ENCODE results near the gene CBARP. TPM values are rescaled to one million over a fixed set of nuclear protein-coding genes. Genes with fewer than 3 reads are reported as not detected.

CBARP gene
- total and polyA plus RNA-seq, 9 of the 15 experiments (the other 6 are each of a cell fraction or from before 2014, with no cell fraction given): 0.03 to 8.9 (median 1.2) TPM; not detected in 1

DNA sequence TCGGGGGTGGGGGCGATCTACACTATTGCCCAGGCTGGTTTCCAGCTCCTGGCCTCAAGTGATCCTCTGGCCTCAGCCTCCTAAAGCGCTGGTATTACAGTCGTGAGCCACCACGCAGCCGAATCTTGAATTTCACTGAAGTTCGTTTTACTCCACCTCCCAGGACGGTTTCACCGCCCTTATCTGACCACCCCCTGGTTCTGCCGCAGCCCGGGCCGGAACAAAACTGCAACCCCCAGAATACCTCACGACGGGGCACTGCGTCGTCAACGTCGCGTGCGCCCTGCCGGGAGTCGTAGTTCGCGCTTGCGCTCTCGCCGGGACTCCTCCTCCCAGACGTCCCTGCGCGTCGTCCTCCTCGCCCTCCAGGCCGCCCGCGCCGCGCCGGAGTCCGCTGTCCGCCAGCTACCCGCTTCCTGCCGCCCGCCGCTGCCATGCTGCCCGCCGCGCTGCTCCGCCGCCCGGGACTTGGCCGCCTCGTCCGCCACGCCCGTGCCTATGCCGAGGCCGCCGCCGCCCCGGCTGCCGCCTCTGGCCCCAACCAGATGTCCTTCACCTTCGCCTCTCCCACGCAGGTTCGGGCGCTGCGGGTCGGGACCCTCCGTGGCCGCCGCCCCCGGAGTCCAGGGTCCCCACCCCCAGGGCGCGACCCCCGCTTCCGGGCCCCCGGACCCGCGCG is 3.8 kb upstream of the CBARP start, which contains the start of gene ATP5F1D (continued):
- TF ChIP-seq E2F3 (CRISPR knock-in tag; IDR thresholded peaks at IDR 0.05): peak; percentile 62; the same call in 1 of the 2 replicates
- TF ChIP-seq, protein P1, sequence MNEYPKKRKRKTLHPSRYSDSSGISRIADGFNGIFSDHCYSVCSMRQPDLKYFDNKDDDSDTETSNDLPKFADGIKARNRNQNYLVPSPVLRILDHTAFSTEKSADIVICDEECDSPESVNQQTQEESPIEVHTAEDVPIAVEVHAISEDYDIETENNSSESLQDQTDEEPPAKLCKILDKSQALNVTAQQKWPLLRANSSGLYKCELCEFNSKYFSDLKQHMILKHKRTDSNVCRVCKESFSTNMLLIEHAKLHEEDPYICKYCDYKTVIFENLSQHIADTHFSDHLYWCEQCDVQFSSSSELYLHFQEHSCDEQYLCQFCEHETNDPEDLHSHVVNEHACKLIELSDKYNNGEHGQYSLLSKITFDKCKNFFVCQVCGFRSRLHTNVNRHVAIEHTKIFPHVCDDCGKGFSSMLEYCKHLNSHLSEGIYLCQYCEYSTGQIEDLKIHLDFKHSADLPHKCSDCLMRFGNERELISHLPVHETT (CRISPR knock-in tag; conservative IDR thresholded peaks at IDR 0.05 in 1 of 2, IDR thresholded peaks at IDR 0.05 in 1 of 2): peak; percentile 43 to 93; a peak in 2 of 4 replicates
- TF ChIP-seq, protein P2, sequence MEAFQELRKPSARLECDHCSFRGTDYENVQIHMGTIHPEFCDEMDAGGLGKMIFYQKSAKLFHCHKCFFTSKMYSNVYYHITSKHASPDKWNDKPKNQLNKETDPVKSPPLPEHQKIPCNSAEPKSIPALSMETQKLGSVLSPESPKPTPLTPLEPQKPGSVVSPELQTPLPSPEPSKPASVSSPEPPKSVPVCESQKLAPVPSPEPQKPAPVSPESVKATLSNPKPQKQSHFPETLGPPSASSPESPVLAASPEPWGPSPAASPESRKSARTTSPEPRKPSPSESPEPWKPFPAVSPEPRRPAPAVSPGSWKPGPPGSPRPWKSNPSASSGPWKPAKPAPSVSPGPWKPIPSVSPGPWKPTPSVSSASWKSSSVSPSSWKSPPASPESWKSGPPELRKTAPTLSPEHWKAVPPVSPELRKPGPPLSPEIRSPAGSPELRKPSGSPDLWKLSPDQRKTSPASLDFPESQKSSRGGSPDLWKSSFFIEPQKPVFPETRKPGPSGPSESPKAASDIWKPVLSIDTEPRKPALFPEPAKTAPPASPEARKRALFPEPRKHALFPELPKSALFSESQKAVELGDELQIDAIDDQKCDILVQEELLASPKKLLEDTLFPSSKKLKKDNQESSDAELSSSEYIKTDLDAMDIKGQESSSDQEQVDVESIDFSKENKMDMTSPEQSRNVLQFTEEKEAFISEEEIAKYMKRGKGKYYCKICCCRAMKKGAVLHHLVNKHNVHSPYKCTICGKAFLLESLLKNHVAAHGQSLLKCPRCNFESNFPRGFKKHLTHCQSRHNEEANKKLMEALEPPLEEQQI (IDR thresholded peaks at IDR 0.05): no peak
- no peak for TF ChIP-seq PHTF2 (CRISPR knock-in tag; IDR thresholded peaks at IDR 0.05)
- no peak for TF ChIP-seq ZNF224 (CRISPR knock-in tag; IDR thresholded peaks at IDR 0.05)
- TF ChIP-seq MTA1 (IDR thresholded peaks at IDR 0.05; ENCODE audit: borderline replicate concordance): peak; percentile 89
- TF ChIP-seq, protein P3, sequence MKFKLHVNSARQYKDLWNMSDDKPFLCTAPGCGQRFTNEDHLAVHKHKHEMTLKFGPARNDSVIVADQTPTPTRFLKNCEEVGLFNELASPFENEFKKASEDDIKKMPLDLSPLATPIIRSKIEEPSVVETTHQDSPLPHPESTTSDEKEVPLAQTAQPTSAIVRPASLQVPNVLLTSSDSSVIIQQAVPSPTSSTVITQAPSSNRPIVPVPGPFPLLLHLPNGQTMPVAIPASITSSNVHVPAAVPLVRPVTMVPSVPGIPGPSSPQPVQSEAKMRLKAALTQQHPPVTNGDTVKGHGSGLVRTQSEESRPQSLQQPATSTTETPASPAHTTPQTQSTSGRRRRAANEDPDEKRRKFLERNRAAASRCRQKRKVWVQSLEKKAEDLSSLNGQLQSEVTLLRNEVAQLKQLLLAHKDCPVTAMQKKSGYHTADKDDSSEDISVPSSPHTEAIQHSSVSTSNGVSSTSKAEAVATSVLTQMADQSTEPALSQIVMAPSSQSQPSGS (CRISPR knock-in tag; IDR thresholded peaks at IDR 0.05): no peak
- TF ChIP-seq, protein P4, sequence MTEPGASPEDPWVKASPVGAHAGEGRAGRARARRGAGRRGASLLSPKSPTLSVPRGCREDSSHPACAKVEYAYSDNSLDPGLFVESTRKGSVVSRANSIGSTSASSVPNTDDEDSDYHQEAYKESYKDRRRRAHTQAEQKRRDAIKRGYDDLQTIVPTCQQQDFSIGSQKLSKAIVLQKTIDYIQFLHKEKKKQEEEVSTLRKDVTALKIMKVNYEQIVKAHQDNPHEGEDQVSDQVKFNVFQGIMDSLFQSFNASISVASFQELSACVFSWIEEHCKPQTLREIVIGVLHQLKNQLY (CRISPR knock-in tag; conservative IDR thresholded peaks at IDR 0.05): no peak
- no peak for TF ChIP-seq PCBP2 (IDR thresholded peaks at IDR 0.05; ENCODE audit: low read depth, low read length, poor library complexity, severe bottlenecking)
- TF ChIP-seq ZNF165 (CRISPR knock-in tag; IDR thresholded peaks at IDR 0.05; ENCODE audit: borderline replicate concordance): no peak
- no peak for TF ChIP-seq SMARCB1 (IDR thresholded peaks at IDR 0.05; ENCODE audit: insufficient read length, low read depth)
- TF ChIP-seq MAFF (IDR thresholded peaks at IDR 0.05; ENCODE audit: low read length): no peak
- peak; percentile 98 for TF ChIP-seq SIX5 (IDR thresholded peaks at IDR 0.05; ENCODE audit: borderline replicate concordance in 1 of 2, insufficient read depth in 1 of 2, low read depth in 1 of 2, low read length in 2 of 2)
- TF ChIP-seq RCOR1 (IDR thresholded peaks at IDR 0.05; ENCODE audit: borderline replicate concordance in 1 of 2, low read depth in 2 of 2, low read length in 2 of 2): peak in 1 of 2 experiments; percentile 56; a peak in 2 of 4 replicates
- TF ChIP-seq, protein P5, sequence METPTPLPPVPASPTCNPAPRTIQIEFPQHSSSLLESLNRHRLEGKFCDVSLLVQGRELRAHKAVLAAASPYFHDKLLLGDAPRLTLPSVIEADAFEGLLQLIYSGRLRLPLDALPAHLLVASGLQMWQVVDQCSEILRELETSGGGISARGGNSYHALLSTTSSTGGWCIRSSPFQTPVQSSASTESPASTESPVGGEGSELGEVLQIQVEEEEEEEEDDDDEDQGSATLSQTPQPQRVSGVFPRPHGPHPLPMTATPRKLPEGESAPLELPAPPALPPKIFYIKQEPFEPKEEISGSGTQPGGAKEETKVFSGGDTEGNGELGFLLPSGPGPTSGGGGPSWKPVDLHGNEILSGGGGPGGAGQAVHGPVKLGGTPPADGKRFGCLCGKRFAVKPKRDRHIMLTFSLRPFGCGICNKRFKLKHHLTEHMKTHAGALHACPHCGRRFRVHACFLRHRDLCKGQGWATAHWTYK (CRISPR knock-in tag; IDR thresholded peaks at IDR 0.05): peak; percentile 67; the same call in 1 of the 2 replicates
- no peak for TF ChIP-seq FOXA1 (IDR thresholded peaks at IDR 0.05; ENCODE audit: borderline replicate concordance)
- no peak for TF ChIP-seq CAMTA2 (CRISPR knock-in tag; conservative IDR thresholded peaks at IDR 0.05)
- TF ChIP-seq TBL1XR1 (IDR thresholded peaks at IDR 0.05; ENCODE audit: low read length in 2 of 2): peak in 1 of 2 experiments; percentile 75; a peak in 2 of 4 replicates
- no peak for TF ChIP-seq YBX1 (IDR thresholded peaks at IDR 0.05)

All from K562 (cell line).